Mammary epithelial cell (primary cell): ENCODE results near the gene UVRAG.

ENCODE experiments used
- EZH2 ChIP-seq: IDR thresholded peaks from 2 replicates; pipeline ENCODE4 v1.6.1; 2012; ENCODE audit warnings: low read length, inconsistent platforms, borderline replicate concordance
- TF ChIP-seq, protein P1 (sequence below), 2 donors: IDR thresholded peaks in 1 of 2; conservative IDR thresholded peaks in 1 of 2; 2 replicates each; pipeline ENCODE4 v1.5.1; 2011 to 2012; ENCODE audit warnings: inconsistent platforms in 2 of 2, low read length in 2 of 2, mild to moderate bottlenecking in 2 of 2, control low read depth in 1 of 2, low read depth in 1 of 2; ENCODE audit not compliant: insufficient read depth in 1 of 2; ENCODE audit errors: extremely low read depth in 1 of 2

- TF ChIP-seq, protein P1, sequence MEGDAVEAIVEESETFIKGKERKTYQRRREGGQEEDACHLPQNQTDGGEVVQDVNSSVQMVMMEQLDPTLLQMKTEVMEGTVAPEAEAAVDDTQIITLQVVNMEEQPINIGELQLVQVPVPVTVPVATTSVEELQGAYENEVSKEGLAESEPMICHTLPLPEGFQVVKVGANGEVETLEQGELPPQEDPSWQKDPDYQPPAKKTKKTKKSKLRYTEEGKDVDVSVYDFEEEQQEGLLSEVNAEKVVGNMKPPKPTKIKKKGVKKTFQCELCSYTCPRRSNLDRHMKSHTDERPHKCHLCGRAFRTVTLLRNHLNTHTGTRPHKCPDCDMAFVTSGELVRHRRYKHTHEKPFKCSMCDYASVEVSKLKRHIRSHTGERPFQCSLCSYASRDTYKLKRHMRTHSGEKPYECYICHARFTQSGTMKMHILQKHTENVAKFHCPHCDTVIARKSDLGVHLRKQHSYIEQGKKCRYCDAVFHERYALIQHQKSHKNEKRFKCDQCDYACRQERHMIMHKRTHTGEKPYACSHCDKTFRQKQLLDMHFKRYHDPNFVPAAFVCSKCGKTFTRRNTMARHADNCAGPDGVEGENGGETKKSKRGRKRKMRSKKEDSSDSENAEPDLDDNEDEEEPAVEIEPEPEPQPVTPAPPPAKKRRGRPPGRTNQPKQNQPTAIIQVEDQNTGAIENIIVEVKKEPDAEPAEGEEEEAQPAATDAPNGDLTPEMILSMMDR (conservative IDR thresholded peaks at IDR 0.05 in 1 of 2, IDR thresholded peaks at IDR 0.05 in 1 of 2; ENCODE audit: extremely low read depth in 1 of 2, insufficient read depth in 1 of 2, low read depth in 1 of 2, low read length in 2 of 2) = no peak
- TF ChIP-seq EZH2 = no peak
Measured at GRCh38 chr11:75771646-75772410, 43.2 kb upstream of the UVRAG start.
